HG03469 (cell line): Measurements from ENCODE around the gene RBAK.
"Not testable (repeated sequence)": the region's sequence is repeated elsewhere in the genome, so short reads cannot be mapped to it uniquely, and the experiment has no call there.

ENCODE experiments used
- ATAC-seq: cut with Tn5 transposase; IDR thresholded peaks from one replicate; pipeline ENCODE4 v1.9.1; 2021; ENCODE audit warnings: mild to moderate bottlenecking, moderate library complexity, moderate number of reproducible peaks; ENCODE audit not compliant: unreplicated experiment

Gene RBAK

DNA sequence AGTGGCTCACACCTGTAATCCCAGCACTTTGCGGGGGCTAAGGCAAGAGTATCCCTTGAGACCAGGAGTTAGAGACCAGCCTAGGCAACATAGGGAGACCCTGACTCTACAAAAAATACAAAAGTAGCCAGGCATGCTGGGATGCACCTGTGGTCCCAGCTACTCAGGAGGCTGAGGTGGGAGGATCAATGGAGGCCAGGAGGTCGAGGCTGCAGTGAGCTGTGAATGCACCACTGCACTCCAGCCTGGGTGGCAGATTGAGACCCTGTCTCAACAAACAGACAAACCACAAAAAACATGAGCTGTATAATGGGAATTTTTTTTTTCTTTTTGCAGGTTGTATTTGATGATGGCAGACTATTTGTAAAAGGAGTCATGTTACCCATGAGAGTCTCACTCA, 1.5 kb downstream of the RBAK start:
- ATAC-seq: not testable (repeated sequence)

GRCh38 chr7:5050676-5051075, 5.0 kb downstream of the RBAK start:
- no peak for ATAC-seq

DNA sequence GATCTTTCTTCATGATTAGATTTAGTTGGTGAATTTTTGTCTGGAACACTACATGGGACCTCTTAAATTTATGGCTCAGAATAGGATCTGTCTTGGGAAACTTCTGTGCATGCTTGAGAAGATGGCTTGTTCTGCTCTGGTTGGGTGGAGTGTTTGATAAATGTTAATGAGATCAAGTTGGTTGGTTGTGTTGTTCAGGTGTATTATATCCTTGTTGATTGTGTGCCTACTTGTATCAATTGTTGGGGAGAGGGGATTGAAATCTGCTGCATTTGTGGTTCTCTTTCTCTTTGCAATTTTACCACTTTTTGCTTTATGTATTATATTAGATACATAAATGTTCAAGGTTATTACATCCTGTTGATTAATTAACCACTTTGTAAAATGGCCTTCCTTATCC, 6.1 kb downstream of the RBAK start:
- ATAC-seq: not testable (repeated sequence)

GRCh38 chr7:5053175-5053574, 7.5 kb downstream of the RBAK start:
- no peak for ATAC-seq

- no peak for ATAC-seq
Measured at GRCh38 chr7:5063698-5064097, 18.0 kb downstream of the RBAK start.

DNA sequence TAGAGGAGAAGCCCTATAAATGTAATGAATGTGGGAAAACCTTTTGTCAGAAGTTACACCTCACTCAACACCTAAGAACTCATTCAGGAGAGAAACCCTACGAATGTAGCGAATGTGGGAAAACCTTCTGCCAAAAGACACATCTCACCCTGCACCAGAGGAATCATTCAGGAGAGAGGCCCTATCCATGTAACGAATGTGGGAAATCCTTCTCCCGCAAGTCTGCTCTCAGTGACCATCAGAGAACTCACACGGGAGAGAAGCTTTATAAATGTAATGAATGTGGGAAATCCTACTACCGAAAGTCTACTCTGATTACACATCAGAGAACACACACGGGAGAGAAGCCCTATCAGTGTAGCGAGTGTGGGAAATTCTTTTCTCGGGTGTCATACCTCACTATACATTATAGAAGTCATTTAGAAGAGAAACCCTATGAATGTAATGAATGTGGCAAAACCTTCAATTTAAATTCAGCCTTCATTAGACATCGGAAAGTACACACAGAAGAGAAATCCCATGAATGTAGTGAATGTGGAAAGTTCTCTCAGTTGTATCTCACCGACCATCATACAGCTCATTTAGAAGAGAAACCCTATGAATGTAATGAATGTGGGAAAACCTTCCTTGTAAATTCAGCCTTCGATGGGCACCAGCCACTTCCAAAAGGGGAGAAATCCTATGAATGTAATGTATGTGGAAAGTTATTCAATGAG, 18.9 kb downstream of the RBAK start:
- no peak for ATAC-seq

- no peak for ATAC-seq
Measured at GRCh38 chr7:5065107-5065407, 19.4 kb downstream of the RBAK start.

GRCh38 chr7:5068521-5068920, 22.9 kb downstream of the RBAK start:
- ATAC-seq: no peak

GRCh38 chr7:5070206-5070605, 24.5 kb downstream of the RBAK start:
- ATAC-seq: no peak

GRCh38 chr7:5075187-5075586, 29.5 kb downstream of the RBAK start:
- not testable (repeated sequence) for ATAC-seq

DNA sequence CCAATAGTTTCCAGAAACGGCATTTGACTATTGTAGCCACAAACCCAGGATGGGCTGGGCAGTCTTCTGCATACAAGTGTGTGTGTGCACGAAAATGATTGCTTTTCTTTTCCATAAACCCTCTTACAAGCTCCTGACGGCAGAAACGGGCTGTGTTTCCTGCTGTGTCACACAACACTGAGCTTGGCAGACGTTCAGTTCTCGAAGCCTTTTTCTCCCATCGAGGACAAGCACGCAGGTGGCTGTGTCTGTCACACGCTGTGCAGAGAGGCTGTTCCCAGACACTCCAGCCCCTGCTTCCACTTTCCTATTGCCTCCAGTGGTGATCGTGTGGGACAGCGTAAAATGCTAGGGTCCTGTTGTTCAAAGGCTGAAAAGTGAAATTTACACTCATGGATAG, 32.1 kb downstream of the RBAK start:
- ATAC-seq: no peak

- no peak for ATAC-seq
Measured at GRCh38 chr7:5082806-5083205, 37.1 kb downstream of the RBAK start.

DNA sequence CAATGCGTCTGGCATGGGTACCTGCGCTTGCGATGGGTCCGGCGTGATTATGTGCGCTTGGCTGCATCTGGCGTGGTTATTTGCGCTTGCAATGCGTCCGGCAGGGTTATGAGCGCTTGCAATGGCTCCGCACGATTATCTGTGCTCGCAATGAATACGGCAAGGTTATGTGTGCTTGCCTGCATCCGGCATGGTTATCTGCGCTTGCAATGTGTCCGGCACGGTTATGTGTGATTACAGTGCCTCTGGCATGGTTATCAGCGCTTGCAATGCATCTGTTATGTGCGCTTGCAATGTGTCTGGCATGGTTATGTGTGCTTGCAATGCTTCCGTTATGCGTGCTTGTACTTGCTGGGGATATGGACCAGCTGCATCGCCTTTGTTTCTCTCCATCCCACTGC, 37.7 kb downstream of the RBAK start:
- ATAC-seq: no peak

GRCh38 chr7:5086256-5086655, 40.6 kb downstream of the RBAK start:
- no peak for ATAC-seq

- ATAC-seq: not testable (repeated sequence)
Measured at GRCh38 chr7:5088228-5088833, 42.7 kb downstream of the RBAK start.

GRCh38 chr7:5088906-5089305, 43.2 kb downstream of the RBAK start:
- ATAC-seq: no peak

GRCh38 chr7:5093948-5094347, 48.3 kb downstream of the RBAK start:
- no peak for ATAC-seq

DNA sequence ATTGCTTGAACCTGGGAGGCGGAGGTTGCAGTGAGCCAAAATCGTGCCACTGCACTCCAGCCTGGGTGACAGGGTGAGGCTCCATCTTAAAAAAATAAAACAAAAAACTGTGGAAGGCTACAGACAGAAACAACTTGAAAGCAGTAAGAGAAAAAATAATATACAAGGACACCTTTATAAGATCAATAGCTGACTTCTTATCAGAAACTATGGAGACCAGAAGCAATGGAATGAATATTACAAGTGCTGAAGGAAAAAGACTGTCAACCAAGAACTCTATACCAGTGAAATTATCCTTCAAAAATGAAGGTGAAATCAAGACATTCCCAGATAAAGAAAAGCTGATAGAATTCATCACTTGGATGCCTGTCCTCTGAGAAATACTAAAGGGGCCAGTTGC, 49.0 kb downstream of the RBAK start:
- ATAC-seq: no peak

DNA sequence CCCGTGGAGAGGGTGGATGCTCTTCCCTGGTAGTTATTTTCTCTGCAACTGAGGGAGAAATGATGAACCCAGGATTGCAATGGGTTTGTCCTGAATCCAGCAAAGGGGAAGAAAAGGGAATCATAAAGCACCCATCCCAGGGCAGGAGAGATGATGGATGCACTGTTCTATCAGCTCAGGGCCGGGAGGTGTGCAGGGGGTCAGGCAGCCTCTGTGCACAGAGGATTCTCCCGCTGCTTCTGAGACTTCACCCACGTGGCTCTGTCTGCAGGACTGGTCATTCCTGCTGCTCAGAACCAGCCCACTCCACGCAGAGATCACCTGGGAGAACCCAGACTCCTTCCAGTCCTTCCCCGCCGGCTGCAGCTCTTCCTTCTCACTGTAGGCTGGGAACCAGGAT, 70.7 kb downstream of the RBAK start:
- no peak for ATAC-seq

GRCh38 chr7:5117095-5117970, 71.7 kb downstream of the RBAK start:
- ATAC-seq: no peak
